ENCODE measurements around the gene ABCD3.

ABCD3 gene

GRCh38 chr1:94531664-94532063 lies 113.5 kb downstream of the ABCD3 start:
- Histone ChIP-seq H2AFZ (ENCODE audit: low read depth) (no peak overlapping the region), H3K27me3 (ENCODE audit: insufficient read depth, low read depth) (no peaks in the 10 kb centered on the region), H3K36me3 (ENCODE audit: insufficient read depth) (no peaks in the 10 kb centered on the region), H3K9ac (no peak overlapping the region), H3K4me3 (IDR thresholded peaks at IDR 0.05; ENCODE audit: insufficient read depth, low read depth, low read length) (no peak overlapping the region), H3K27ac (no peak overlapping the region), H3K4me2 (no peak overlapping the region), H4K20me1 (ENCODE audit: insufficient read depth) (no peaks in the 10 kb centered on the region), H3K79me2 (ENCODE audit: insufficient read depth, low read depth) (no peaks in the 10 kb centered on the region), H3K4me1 (ENCODE audit: low read depth, poor library complexity, severe bottlenecking) (no peaks in the 10 kb centered on the region)
- no peak for TF ChIP-seq CTCF (conservative IDR thresholded peaks at IDR 0.05; ENCODE audit: low read depth, low read length)

- no peaks in the 10 kb centered on the region for H3K79me2 ChIP-seq (ENCODE audit: insufficient read depth, low read depth)
- H3K36me3 ChIP-seq (ENCODE audit: insufficient read depth) = no peaks in the 10 kb centered on the region
- H4K20me1 ChIP-seq (ENCODE audit: insufficient read depth) = no peaks in the 10 kb centered on the region
- no peak overlapping the region for H3K9ac ChIP-seq
- H3K4me2 ChIP-seq = no peak overlapping the region
- no peaks in the 10 kb centered on the region for H3K4me1 ChIP-seq (ENCODE audit: low read depth, poor library complexity, severe bottlenecking)
- no peak overlapping the region for H2AFZ ChIP-seq (ENCODE audit: low read depth)
- H3K4me3 ChIP-seq (IDR thresholded peaks at IDR 0.05; ENCODE audit: insufficient read depth, low read depth, low read length) = no peak overlapping the region
- H3K27me3 ChIP-seq (ENCODE audit: insufficient read depth, low read depth) = no peaks in the 10 kb centered on the region
- TF ChIP-seq CTCF (conservative IDR thresholded peaks at IDR 0.05; ENCODE audit: low read depth, low read length) = no peak
- H3K27ac ChIP-seq = no peak overlapping the region
Observed at GRCh38 chr1:94532077-94532476, 113.9 kb downstream of the ABCD3 start.

- H3K4me1 ChIP-seq (ENCODE audit: low read depth, poor library complexity, severe bottlenecking) = no peaks in the 10 kb centered on the region
- no peak overlapping the region for H3K27ac ChIP-seq
- no peak overlapping the region for H3K4me3 ChIP-seq (IDR thresholded peaks at IDR 0.05; ENCODE audit: insufficient read depth, low read depth, low read length)
- H3K79me2 ChIP-seq (ENCODE audit: insufficient read depth, low read depth) = no peaks in the 10 kb centered on the region
- no peaks in the 10 kb centered on the region for H4K20me1 ChIP-seq (ENCODE audit: insufficient read depth)
- TF ChIP-seq CTCF (conservative IDR thresholded peaks at IDR 0.05; ENCODE audit: low read depth, low read length) = no peak
- H3K4me2 ChIP-seq = no peak overlapping the region
- H3K36me3 ChIP-seq (ENCODE audit: insufficient read depth) = no peaks in the 10 kb centered on the region
- H3K9ac ChIP-seq = no peak overlapping the region
- no peaks in the 10 kb centered on the region for H3K27me3 ChIP-seq (ENCODE audit: insufficient read depth, low read depth)
- H2AFZ ChIP-seq (ENCODE audit: low read depth) = no peak overlapping the region
Observed at GRCh38 chr1:94535095-94535494, 116.9 kb downstream of the ABCD3 start.

GRCh38 chr1:94535879-94536278 lies 117.7 kb downstream of the ABCD3 start:
- no peak overlapping the region for H3K27ac ChIP-seq
- H3K27me3 ChIP-seq (ENCODE audit: insufficient read depth, low read depth) = no peaks in the 10 kb centered on the region
- H3K9ac ChIP-seq = no peak overlapping the region
- H2AFZ ChIP-seq (ENCODE audit: low read depth) = no peak overlapping the region
- H3K4me2 ChIP-seq = no peak overlapping the region
- no peak overlapping the region for H3K4me3 ChIP-seq (IDR thresholded peaks at IDR 0.05; ENCODE audit: insufficient read depth, low read depth, low read length)
- H3K79me2 ChIP-seq (ENCODE audit: insufficient read depth, low read depth) = no peaks in the 10 kb centered on the region
- no peaks in the 10 kb centered on the region for H3K36me3 ChIP-seq (ENCODE audit: insufficient read depth)
- no peaks in the 10 kb centered on the region for H4K20me1 ChIP-seq (ENCODE audit: insufficient read depth)
- no peak for TF ChIP-seq CTCF (conservative IDR thresholded peaks at IDR 0.05; ENCODE audit: low read depth, low read length)
- no peaks in the 10 kb centered on the region for H3K4me1 ChIP-seq (ENCODE audit: low read depth, poor library complexity, severe bottlenecking)

GRCh38 chr1:94537254-94537653 lies 119.1 kb downstream of the ABCD3 start:
- H3K4me3 ChIP-seq (IDR thresholded peaks at IDR 0.05; ENCODE audit: insufficient read depth, low read depth, low read length) = no peak overlapping the region
- TF ChIP-seq CTCF (conservative IDR thresholded peaks at IDR 0.05; ENCODE audit: low read depth, low read length) = no peak
- H3K36me3 ChIP-seq (ENCODE audit: insufficient read depth) = no peaks in the 10 kb centered on the region
- H3K27me3 ChIP-seq (ENCODE audit: insufficient read depth, low read depth) = no peaks in the 10 kb centered on the region
- no peaks in the 10 kb centered on the region for H3K79me2 ChIP-seq (ENCODE audit: insufficient read depth, low read depth)
- no peaks in the 10 kb centered on the region for H4K20me1 ChIP-seq (ENCODE audit: insufficient read depth)
- no peak overlapping the region for H3K9ac ChIP-seq
- H3K4me2 ChIP-seq = no peak overlapping the region
- no peak overlapping the region for H3K27ac ChIP-seq
- no peak overlapping the region for H2AFZ ChIP-seq (ENCODE audit: low read depth)
- H3K4me1 ChIP-seq (ENCODE audit: low read depth, poor library complexity, severe bottlenecking) = no peaks in the 10 kb centered on the region

Data from KMS-11 (cell line).